ENCODE measurements around the gene LRCOL1. TPM values are rescaled to one million over a fixed set of nuclear protein-coding genes. Genes with fewer than 3 reads are reported as not detected.

Gene LRCOL1
- total RNA-seq, 2 donors from 2014 or later = 0.47 TPM; not detected in 1

DNA sequence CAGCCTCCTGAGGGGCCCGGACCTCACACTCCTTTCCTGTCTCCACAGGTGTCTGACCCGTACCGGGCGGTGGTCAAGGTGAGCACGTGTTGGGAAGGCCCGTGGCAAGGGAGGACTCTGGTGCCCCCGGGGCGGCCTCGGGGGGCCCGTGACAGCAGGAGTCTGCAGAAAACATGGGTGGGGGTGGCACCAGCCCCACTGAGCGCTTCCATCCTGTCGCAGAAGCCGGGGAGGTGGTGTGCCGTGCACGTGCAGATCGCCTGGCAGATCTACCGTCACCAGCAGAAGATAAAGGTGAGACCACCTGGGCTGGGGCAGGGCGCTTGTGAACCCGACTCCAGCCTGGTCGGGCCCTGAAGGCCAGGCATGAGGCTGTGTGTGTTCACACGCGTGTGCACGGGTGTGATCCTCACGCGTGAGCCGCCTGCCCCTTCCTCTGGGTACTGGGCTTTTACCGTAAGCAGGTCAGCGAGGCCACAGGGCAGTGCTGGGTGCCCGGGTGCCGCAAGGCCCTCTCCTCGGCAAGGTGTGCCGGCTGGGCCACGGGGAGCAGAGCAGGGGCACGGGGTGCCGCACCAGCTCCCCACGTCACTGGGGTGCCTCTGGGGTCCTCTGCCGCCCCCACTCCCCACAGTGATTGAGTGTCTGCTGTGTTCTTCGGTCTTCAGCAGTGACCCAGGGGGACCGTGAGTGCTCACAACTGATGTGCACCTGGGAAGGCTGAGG is 35.9 kb downstream of the LRCOL1 start:
- TF ChIP-seq, protein P1, sequence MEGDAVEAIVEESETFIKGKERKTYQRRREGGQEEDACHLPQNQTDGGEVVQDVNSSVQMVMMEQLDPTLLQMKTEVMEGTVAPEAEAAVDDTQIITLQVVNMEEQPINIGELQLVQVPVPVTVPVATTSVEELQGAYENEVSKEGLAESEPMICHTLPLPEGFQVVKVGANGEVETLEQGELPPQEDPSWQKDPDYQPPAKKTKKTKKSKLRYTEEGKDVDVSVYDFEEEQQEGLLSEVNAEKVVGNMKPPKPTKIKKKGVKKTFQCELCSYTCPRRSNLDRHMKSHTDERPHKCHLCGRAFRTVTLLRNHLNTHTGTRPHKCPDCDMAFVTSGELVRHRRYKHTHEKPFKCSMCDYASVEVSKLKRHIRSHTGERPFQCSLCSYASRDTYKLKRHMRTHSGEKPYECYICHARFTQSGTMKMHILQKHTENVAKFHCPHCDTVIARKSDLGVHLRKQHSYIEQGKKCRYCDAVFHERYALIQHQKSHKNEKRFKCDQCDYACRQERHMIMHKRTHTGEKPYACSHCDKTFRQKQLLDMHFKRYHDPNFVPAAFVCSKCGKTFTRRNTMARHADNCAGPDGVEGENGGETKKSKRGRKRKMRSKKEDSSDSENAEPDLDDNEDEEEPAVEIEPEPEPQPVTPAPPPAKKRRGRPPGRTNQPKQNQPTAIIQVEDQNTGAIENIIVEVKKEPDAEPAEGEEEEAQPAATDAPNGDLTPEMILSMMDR (IDR thresholded peaks at IDR 0.05) = no peak
- Histone ChIP-seq H3K27ac (no peak overlapping the region), H3K27me3 (no peaks in the 10 kb centered on the region), H3K9ac (ENCODE audit: low read depth in 2 of 2, low read length in 2 of 2) (no peak overlapping the region), H3K9me3 (no peaks in the 10 kb centered on the region), H3K4me3 (no peak overlapping the region), H3K36me3 (no peaks in the 10 kb centered on the region), H3K4me1 (no peaks in the 10 kb centered on the region)
- no peak for DNase-seq
- intact Hi-C loops (cut with DNase I) = no loop called here

DNA sequence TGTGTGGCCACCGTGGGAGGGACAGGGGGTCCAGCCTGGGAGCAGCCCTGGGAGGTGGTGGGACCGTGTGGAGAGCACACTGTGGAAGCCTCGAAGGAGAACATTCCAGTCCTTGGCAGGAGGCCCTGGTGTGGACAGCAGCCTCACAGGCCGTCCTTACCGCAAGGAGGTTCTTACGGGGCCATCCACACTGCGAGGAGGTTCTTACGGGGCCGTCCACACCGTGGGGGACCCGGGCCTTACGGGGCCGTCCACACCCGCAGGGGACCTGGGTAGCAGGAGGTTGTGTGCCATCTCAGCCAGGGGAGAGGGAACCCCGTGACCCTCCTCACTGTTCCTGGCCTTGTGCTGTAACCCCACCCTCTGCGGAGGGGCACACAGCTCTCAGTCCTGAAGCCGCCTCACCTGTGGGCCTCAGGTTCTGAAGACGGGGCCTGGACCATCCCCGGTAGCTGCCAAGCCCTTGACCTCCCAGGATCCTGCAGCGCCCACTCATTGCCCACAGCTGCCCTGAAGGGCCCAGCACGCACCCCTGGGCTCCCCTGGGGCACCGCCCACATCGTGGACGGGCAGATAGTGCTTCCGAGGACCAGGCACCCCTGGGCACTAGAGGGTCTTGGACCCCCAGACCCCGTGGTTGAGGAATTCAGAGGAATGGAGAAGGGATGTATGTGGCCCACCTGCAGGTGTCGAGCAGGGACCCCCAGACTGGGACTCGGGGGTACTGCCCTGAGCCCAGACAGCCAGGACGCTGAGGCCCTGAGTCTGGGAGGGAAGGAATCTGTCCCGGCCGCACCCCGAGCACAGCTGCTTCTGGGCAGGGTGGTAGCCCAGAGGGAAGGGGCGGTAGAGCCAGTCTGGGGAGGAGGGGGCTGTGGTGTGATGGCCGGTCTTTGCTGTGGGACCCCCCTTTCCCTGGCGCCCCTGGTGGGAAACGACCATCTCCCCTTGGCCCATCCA is 37.3 kb downstream of the LRCOL1 start:
- H3K27ac ChIP-seq = no peak overlapping the region
- intact Hi-C loops (cut with DNase I) = no loop called here
- H3K4me3 ChIP-seq = no peak overlapping the region
- H3K27me3 ChIP-seq = no peaks in the 10 kb centered on the region
- no peaks in the 10 kb centered on the region for H3K36me3 ChIP-seq
- no peak for DNase-seq
- no peaks in the 10 kb centered on the region for H3K4me1 ChIP-seq
- H3K9me3 ChIP-seq = no peaks in the 10 kb centered on the region
- TF ChIP-seq, protein P1 (IDR thresholded peaks at IDR 0.05) = no peak
- no peak overlapping the region for H3K9ac ChIP-seq (ENCODE audit: low read depth in 2 of 2, low read length in 2 of 2)

DNA sequence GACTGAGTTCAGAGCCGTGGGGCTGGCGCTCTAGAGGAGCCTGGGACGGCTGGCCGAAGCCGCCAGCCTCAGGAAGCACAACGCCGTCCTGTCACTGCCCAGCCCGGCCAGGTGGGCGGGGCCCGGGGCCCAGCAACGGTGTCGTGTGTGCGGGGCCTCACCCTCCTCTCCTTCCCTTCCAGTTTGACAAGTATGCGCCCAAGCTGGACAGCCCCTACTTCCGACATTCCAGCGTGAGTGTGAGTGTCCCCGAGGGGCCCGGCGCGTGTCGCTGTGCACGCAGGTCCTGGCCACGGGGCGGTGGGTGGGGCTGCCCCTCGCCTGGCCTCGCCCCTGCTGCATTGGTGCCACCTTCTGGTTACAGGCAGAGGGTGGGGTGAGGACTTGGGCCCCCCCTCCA is 38.3 kb downstream of the LRCOL1 start:
- Histone ChIP-seq H3K4me3 (no peak overlapping the region), H3K27ac (no peak overlapping the region)
- intact Hi-C loops (cut with DNase I) = no loop called here

DNA sequence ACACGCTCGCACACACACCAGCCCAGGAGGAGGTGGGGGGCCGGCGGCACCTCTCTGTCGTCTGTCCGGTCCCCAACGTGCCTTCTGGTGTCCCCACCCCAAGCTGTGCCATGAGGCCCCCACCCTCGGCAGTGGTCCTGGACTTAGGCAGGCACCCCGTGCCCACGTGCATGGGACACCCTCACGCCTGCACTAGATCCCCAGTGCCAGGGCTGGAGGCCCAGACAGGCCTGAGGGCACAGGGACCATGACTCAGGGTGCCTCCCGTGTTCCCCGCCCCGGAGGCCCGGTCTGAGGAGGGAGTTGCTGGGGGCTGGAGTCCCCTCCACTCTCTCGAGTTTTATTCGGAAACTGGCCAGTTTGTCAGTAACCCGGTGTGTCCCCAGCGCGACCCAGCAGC is 38.8 kb downstream of the LRCOL1 start:
- intact Hi-C loops (cut with DNase I) = no loop called here
- Histone ChIP-seq H3K27me3 (no peaks in the 10 kb centered on the region), H3K9me3 (no peaks in the 10 kb centered on the region), H3K27ac (no peak overlapping the region), H3K9ac (ENCODE audit: low read depth in 2 of 2, low read length in 2 of 2) (no peak overlapping the region), H3K4me3 (no peak overlapping the region), H3K4me1 (no peaks in the 10 kb centered on the region), H3K36me3 (no peaks in the 10 kb centered on the region)
- DNase-seq = no peak
- TF ChIP-seq, protein P1 (IDR thresholded peaks at IDR 0.05) = no peak

More for the DNA sequence above, 38.3 kb downstream of the LRCOL1 start:
- Histone ChIP-seq H3K4me1 (no peaks in the 10 kb centered on the region), H3K9me3 (no peaks in the 10 kb centered on the region), H3K9ac (ENCODE audit: low read depth in 2 of 2, low read length in 2 of 2) (no peak overlapping the region), H3K36me3 (no peaks in the 10 kb centered on the region), H3K27me3 (no peaks in the 10 kb centered on the region)
- no peak for DNase-seq
- TF ChIP-seq, protein P1 (IDR thresholded peaks at IDR 0.05) = no peak

DNA sequence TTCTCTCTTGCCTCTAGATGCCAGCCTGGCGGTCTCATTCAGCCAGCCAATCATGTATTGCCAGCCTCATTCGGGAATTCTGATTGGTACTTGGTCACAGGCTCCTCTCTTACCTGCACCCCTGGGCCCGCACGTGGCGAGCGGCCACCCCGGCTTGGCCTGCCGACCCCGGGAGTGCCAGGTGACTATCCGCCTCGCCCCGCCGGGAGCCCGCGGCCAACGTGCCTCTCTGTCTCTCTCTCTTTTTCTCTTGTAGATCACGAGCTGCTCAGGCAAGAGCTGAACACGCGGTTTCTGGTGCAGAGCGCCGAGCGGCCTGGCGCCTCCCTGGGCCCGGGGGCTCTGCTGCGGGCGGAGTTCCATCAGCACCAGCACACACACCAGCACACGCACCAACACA is 39.3 kb downstream of the LRCOL1 start:
- H3K9ac ChIP-seq (ENCODE audit: low read depth in 2 of 2, low read length in 2 of 2) = no peak overlapping the region
- H3K9me3 ChIP-seq = no peaks in the 10 kb centered on the region
- H3K27me3 ChIP-seq = no peaks in the 10 kb centered on the region
- no peaks in the 10 kb centered on the region for H3K36me3 ChIP-seq
- no peak for DNase-seq
- no peaks in the 10 kb centered on the region for H3K4me1 ChIP-seq
- TF ChIP-seq, protein P1 (IDR thresholded peaks at IDR 0.05) = no peak
- H3K4me3 ChIP-seq = no peak overlapping the region
- intact Hi-C loops (cut with DNase I) = no loop called here
- H3K27ac ChIP-seq = no peak overlapping the region
